Ectodermal cell (in vitro differentiated cells): Measurements from ENCODE around the gene CNIH3.

Source experiments
- H3K27ac ChIP-seq: 2 replicates; pipeline ENCODE4 v1.7.0; 2013; ENCODE audit warnings: mild to moderate bottlenecking, low read depth, low read length; ENCODE audit not compliant: insufficient read depth, poor library complexity, severe bottlenecking
- H3K27me3 ChIP-seq: 2 replicates; pipeline ENCODE4 v1.7.0; 2013; ENCODE audit warnings: mild to moderate bottlenecking, low read length; ENCODE audit not compliant: insufficient read depth, control insufficient read depth, poor library complexity, severe bottlenecking
- H3K36me3 ChIP-seq: one replicate; pipeline ENCODE4 v1.7.0; 2013; ENCODE audit warnings: low read length; ENCODE audit not compliant: control insufficient read depth, insufficient read depth
- H3K4me1 ChIP-seq: one replicate; pipeline ENCODE4 v1.7.0; 2013; ENCODE audit warnings: low read length; ENCODE audit not compliant: control insufficient read depth, insufficient read depth
- H3K4me3 ChIP-seq: 2 replicates; pipeline ENCODE4 v1.7.0; 2013; ENCODE audit warnings: low read depth, low read length, control low read depth; ENCODE audit not compliant: insufficient read depth
- H3K9me3 ChIP-seq: 2 replicates; pipeline ENCODE4 v1.7.0; 2013; ENCODE audit warnings: mild to moderate bottlenecking, low read length, moderate library complexity; ENCODE audit not compliant: control insufficient read depth
- WGBS, 2 experiments: methylation state at CpG; one replicate each; pipeline ENCODE4 v1.1.7; 2013; ENCODE audit warnings: missing lambda C conversion rate in 2 of 2; 5-methylcytosine and 5-hydroxymethylcytosine counted together

CNIH3 gene

GRCh38 chr1:224639426-224639975 lies 23.4 kb downstream of the CNIH3 start:
- Histone ChIP-seq H3K36me3 (no peaks in the 10 kb centered on the region), H3K27ac (no peak overlapping the region), H3K4me1 (no peaks in the 10 kb centered on the region), H3K4me3 (no peak overlapping the region), H3K9me3 (no peaks in the 10 kb centered on the region), H3K27me3 (no peaks in the 10 kb centered on the region)
- 95 to 96% methylated on average over 5 of the region's 5 CpGs for WGBS, 2 experiments

DNA sequence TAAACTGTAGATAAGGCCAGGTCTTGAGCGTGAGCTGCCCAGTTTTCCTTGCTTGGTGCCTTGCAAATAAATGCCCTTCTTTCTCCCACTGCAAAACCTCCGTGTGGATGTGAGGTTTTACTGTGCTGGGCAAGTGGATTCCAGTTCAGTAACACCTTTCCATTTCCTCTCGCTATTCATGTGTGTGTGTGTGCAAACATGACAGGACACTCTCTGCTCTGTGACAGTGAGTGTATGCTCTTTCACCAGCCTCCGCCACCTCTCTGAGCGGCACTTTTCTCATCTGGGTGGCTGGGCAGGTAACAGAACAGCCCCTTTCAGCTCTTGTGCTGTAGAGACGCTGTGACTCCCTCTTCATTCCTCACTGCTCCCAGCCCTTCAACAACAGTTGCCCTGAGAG lies 23.9 kb downstream of the CNIH3 start:
- WGBS, 2 experiments: 88 to 89% methylated on average over 6 of the region's 6 CpGs
- no peaks in the 10 kb centered on the region for H3K4me1 ChIP-seq
- no peaks in the 10 kb centered on the region for H3K27me3 ChIP-seq
- no peak overlapping the region for H3K27ac ChIP-seq
- no peak overlapping the region for H3K4me3 ChIP-seq
- H3K9me3 ChIP-seq: no peaks in the 10 kb centered on the region
- no peaks in the 10 kb centered on the region for H3K36me3 ChIP-seq

- no peaks in the 10 kb centered on the region for H3K27me3 ChIP-seq
- H3K4me1 ChIP-seq: no peaks in the 10 kb centered on the region
- H3K4me3 ChIP-seq: no peak overlapping the region
- H3K36me3 ChIP-seq: no peaks in the 10 kb centered on the region
- 91% methylated on average over 4 of the region's 4 CpGs for WGBS, 2 experiments
- no peaks in the 10 kb centered on the region for H3K9me3 ChIP-seq
- H3K27ac ChIP-seq: no peak overlapping the region
Measured at GRCh38 chr1:224640587-224640986, 24.5 kb downstream of the CNIH3 start.

DNA sequence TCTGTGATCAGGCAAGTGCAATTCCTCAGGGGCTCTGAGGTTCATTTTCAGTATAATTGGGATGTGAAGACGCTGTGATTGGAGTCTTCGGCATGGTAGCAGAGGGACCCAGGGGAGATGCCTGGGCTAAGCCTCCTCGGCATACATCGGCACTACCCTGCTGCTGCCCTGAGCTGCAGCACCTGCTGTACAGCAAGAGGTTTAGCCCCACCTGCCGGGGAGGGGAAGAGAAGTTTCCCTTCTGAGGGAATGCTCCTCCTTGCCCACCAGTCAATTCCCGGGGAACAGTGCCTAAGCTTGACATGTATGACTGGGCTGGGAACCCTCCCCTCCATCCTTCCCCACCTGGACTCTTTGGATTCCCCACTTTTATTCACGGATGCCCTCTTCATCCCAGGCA lies 24.9 kb downstream of the CNIH3 start:
- Histone ChIP-seq H3K27ac (no peak overlapping the region), H3K4me1 (no peaks in the 10 kb centered on the region), H3K36me3 (no peaks in the 10 kb centered on the region), H3K4me3 (no peak overlapping the region), H3K27me3 (no peaks in the 10 kb centered on the region), H3K9me3 (no peaks in the 10 kb centered on the region)
- 82 to 83% methylated on average over 7 of the region's 7 CpGs for WGBS, 2 experiments

GRCh38 chr1:224643653-224644052 lies 27.5 kb downstream of the CNIH3 start:
- Histone ChIP-seq H3K36me3 (no peaks in the 10 kb centered on the region), H3K4me1 (no peaks in the 10 kb centered on the region), H3K27ac (no peak overlapping the region), H3K9me3 (no peaks in the 10 kb centered on the region), H3K4me3 (no peak overlapping the region), H3K27me3 (no peaks in the 10 kb centered on the region)
- WGBS, 2 experiments: 91% methylated on average over 5 of the region's 5 CpGs

GRCh38 chr1:224644553-224645154 lies 28.5 kb downstream of the CNIH3 start:
- WGBS, 2 experiments: 56% methylated on average over 5 of the region's 5 CpGs
- H3K27me3 ChIP-seq: no peaks in the 10 kb centered on the region
- no peak overlapping the region for H3K4me3 ChIP-seq
- no peak overlapping the region for H3K27ac ChIP-seq
- H3K9me3 ChIP-seq: no peaks in the 10 kb centered on the region
- H3K36me3 ChIP-seq: no peaks in the 10 kb centered on the region
- H3K4me1 ChIP-seq: no peaks in the 10 kb centered on the region

- no peaks in the 10 kb centered on the region for H3K9me3 ChIP-seq
- H3K4me3 ChIP-seq: no peak overlapping the region
- H3K4me1 ChIP-seq: no peaks in the 10 kb centered on the region
- no peak overlapping the region for H3K27ac ChIP-seq
- no peaks in the 10 kb centered on the region for H3K36me3 ChIP-seq
- H3K27me3 ChIP-seq: no peaks in the 10 kb centered on the region
- WGBS, 2 experiments: 90 to 93% methylated on average over 2 of the region's 2 CpGs
Measured at GRCh38 chr1:224647449-224647848, 31.3 kb downstream of the CNIH3 start.

GRCh38 chr1:224650290-224650689 lies 34.2 kb downstream of the CNIH3 start:
- no peak overlapping the region for H3K4me3 ChIP-seq
- no peak overlapping the region for H3K27ac ChIP-seq
- H3K27me3 ChIP-seq: no peaks in the 10 kb centered on the region
- 95 to 99% methylated on average over 3 of the region's 3 CpGs for WGBS, 2 experiments
- no peaks in the 10 kb centered on the region for H3K9me3 ChIP-seq
- no peaks in the 10 kb centered on the region for H3K36me3 ChIP-seq
- no peaks in the 10 kb centered on the region for H3K4me1 ChIP-seq

GRCh38 chr1:224651188-224651587 lies 35.1 kb downstream of the CNIH3 start:
- WGBS, 2 experiments: 93 to 94% methylated on average over 7 of the region's 7 CpGs
- Histone ChIP-seq H3K4me1 (no peaks in the 10 kb centered on the region), H3K36me3 (no peaks in the 10 kb centered on the region), H3K27me3 (no peaks in the 10 kb centered on the region), H3K27ac (no peak overlapping the region), H3K9me3 (no peaks in the 10 kb centered on the region), H3K4me3 (no peak overlapping the region)

DNA sequence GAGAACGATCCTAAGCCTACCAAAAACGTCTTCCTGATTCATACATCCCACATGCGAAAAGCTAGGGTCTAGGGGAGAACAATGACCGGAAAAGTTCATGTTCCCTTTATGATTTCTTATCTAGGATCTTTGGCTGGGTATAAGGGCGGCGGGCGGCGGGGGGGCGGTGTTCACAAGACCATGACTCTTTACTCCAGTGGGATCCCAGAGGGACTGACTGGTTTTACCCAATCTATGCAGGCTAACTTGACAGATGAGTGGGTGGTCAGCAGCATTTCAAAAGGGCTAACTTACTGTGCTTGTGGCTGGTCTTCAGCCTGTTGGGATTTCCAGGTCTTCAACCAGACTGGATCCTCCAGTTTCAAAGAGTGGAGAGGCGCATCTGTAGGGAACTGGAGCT lies 40.3 kb downstream of the CNIH3 start:
- Histone ChIP-seq H3K27ac (no peak overlapping the region), H3K36me3 (no peaks in the 10 kb centered on the region), H3K9me3 (no peaks in the 10 kb centered on the region), H3K4me1 (no peaks in the 10 kb centered on the region), H3K4me3 (no peak overlapping the region), H3K27me3 (no peaks in the 10 kb centered on the region)
- WGBS, 2 experiments: 93 to 97% methylated on average over 10 of the region's 10 CpGs

DNA sequence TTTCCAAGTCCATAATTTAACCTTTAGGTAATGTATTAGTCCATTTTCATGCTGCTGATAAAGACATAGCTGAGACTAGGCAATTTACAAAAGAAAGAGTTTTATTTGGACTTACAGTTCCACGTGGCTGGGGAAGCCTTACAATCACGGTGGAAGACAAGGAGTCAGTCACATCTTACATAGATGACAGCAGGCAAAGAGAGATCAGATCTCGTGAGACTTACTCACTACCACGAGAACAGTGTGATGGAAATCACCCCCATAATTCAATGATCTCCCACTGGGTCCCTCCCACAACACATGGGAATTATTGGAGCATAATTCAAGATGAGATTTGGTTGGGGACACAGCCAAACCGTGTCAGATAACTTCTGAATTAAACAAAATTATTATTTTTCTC lies 44.0 kb downstream of the CNIH3 start:
- Histone ChIP-seq H3K4me1 (no peaks in the 10 kb centered on the region), H3K27ac (no peak overlapping the region), H3K9me3 (no peaks in the 10 kb centered on the region), H3K4me3 (no peak overlapping the region), H3K36me3 (no peaks in the 10 kb centered on the region), H3K27me3 (no peaks in the 10 kb centered on the region)
- WGBS, 2 experiments: 83 to 88% methylated on average over 5 of the region's 5 CpGs
